A549 treated with dexamethasone at 1 μM for 4 hours (cell line): Measurements from ENCODE around the gene GPRC6A. TPM values are rescaled to one million over a fixed set of nuclear protein-coding genes. Genes with fewer than 3 reads are reported as not detected.

Experiments used
- total RNA-seq: library from RNA; stranded (reverse); fragments of 200-300 nt; extraction: Qiagen RNA extraction; gene quantifications from 5 replicates; pipeline ENCODE4 v1.2.3, GENCODE V29; 2022

GPRC6A gene
- not detected in 5 replicates for total RNA-seq

GRCh38 chr6:116828983-116829382, at the start of gene GPRC6A:
Gene GPRC6A, minus strand, starts transcription at chr6:116829083. Its CDS starts 70 bp downstream, at chr6:116829013.

GRCh38 chr6:116876635-116877611, 48.0 kb upstream of the GPRC6A start, which contains the start of gene RFX6:
Gene RFX6, plus strand, starts transcription at chr6:116877242. Its CDS starts 34 bp downstream, at chr6:116877276.

GRCh38 chr6:116764961-116765841, 63.7 kb downstream of the GPRC6A start, which contains the start of gene FAM162B:
Gene FAM162B, minus strand, starts transcription at chr6:116765719. Its CDS starts 143 bp downstream, at chr6:116765576.

Other genes with a start within 250 kb of the GPRC6A start
- 0.14 to 0.35 TPM (median 0.19 TPM) in 5 replicates for gene RSPH4A, start 212.6 kb downstream of the GPRC6A start, total RNA-seq
- gene ZUP1, start 160.3 kb downstream of the GPRC6A start, total RNA-seq, result 6.2 to 8.2 TPM (median 7.2 TPM) in 5 replicates
- 1.3 to 1.9 TPM (median 1.6 TPM) in 5 replicates for gene KPNA5, start 147.9 kb downstream of the GPRC6A start, total RNA-seq
- gene FAM162B, start 63.4 kb downstream of the GPRC6A start, total RNA-seq, result 0.11 TPM in 1 of 5 replicates, not detected in the others
- gene RFX6, start 48.2 kb upstream of the GPRC6A start, total RNA-seq, result not detected in 5 replicates